HepG2 (cell line): Measurements from ENCODE around the gene GUSB. TPM values are rescaled to one million over a fixed set of nuclear protein-coding genes. Genes with fewer than 3 reads are reported as not detected.

Experiments
- ATAC-seq: fragments of 200-7000 bp; cut with Tn5 transposase; 3 replicates; pipeline ENCODE4 v1.9.1; 2020; ENCODE audit warnings: mild to moderate bottlenecking, moderate library complexity
- BruUV-seq: library from RNA; stranded (reverse); fragments of 400-500 nt; replicated peaks from 2 replicates; lab custom pipeline; 2021; lab: Mats Ljungman, UMichigan
- CTCF ChIA-PET: fragments of 300-600 bp; formaldehyde crosslinking; extraction: SDS; loops from one replicate; lab custom pipeline; 2021; ENCODE audit warnings: low total read pairs, inconsistent platforms, low intra/inter-chr PET ratio; lab: Yijun Ruan, JAX
- POLR2A ChIA-PET: fragments of 350-600 bp; sonication (Branson Sonifier 250); formaldehyde crosslinking; loops from one replicate; lab custom pipeline; 2020; ENCODE audit warnings: antibody characterized with exemption, inconsistent platforms; lab: Yijun Ruan, JAX
- DNase-seq: peaks from one replicate; pipeline ENCODE4 v3.0.0-alpha.2; 2015; ENCODE audit warnings: low spot score
- FAIRE-seq: peaks from 3 replicates; lab custom pipeline; 2011; peaks lifted over from hg19 to GRCh38; lab: Jason Lieb, UNC
- H2AFZ ChIP-seq: one replicate; pipeline ENCODE4 v1.6.1; 2011; ENCODE audit warnings: low read length, inconsistent platforms
- H3K27ac ChIP-seq: fragments of 300-600 bp; 3 replicates; pipeline ENCODE4 v1.8.0; 2011; ENCODE audit warnings: mixed run types, mild to moderate bottlenecking, mixed read lengths, low read length, inconsistent platforms; ENCODE audit not compliant: insufficient read depth; ENCODE audit errors: extremely low read length
- H3K27me3 ChIP-seq, 2 experiments: fragments of 200-600 bp in 1 of 2; 2 replicates in 1 of 2; 3 replicates in 1 of 2; pipeline versions ENCODE4 v1.6.0 to v1.8.0; 2011; ENCODE audit warnings: low read length in 2 of 2, mild to moderate bottlenecking in 2 of 2, moderate library complexity in 2 of 2, inconsistent platforms in 1 of 2; ENCODE audit not compliant: insufficient read depth in 2 of 2, control insufficient read depth in 1 of 2
- H3K36me3 ChIP-seq, 2 experiments: fragments of 200-600 bp in 1 of 2; replicated peaks in 1 of 2; 2 replicates in 1 of 2; 3 replicates in 1 of 2; pipeline versions ENCODE4 v1.5.1 to v1.8.0; 2011; ENCODE audit warnings: low read length in 2 of 2, inconsistent platforms in 1 of 2; ENCODE audit not compliant: insufficient read depth in 2 of 2, control insufficient read depth in 1 of 2
- H3K4me1 ChIP-seq: 2 replicates; pipeline ENCODE4 v1.5.1; 2012; ENCODE audit warnings: low read length, inconsistent platforms; ENCODE audit not compliant: insufficient read depth
- H3K4me2 ChIP-seq: 2 replicates; pipeline ENCODE4 v1.6.0; 2011; ENCODE audit warnings: low read depth, low read length, inconsistent platforms
- H3K4me3 ChIP-seq, 3 experiments: fragments of 200-600 bp in 1 of 3; sonication (generic), shearing (Covaris generic) in 1 of 3; replicated peaks in 1 of 3; 2 replicates each; pipeline ENCODE4 v1.5.1; 2011 to 2016; ENCODE audit warnings: low read length in 3 of 3, inconsistent platforms in 2 of 3, low read depth in 2 of 3, mild to moderate bottlenecking in 2 of 3, control low read depth in 1 of 3, mixed read lengths in 1 of 3; ENCODE audit not compliant: insufficient read depth in 1 of 3
- H3K79me2 ChIP-seq: one replicate; pipeline ENCODE4 v1.6.1; 2011; ENCODE audit warnings: low read length, inconsistent platforms; ENCODE audit not compliant: insufficient read depth
- H3K9ac ChIP-seq: 2 replicates; pipeline ENCODE4 v1.6.0; 2011; ENCODE audit warnings: mild to moderate bottlenecking, low read depth, low read length, inconsistent platforms; ENCODE audit not compliant: insufficient read depth
- H3K9me3 ChIP-seq: 2 replicates; pipeline ENCODE4 v1.5.1; 2012; ENCODE audit warnings: mild to moderate bottlenecking, low read length
- H4K20me1 ChIP-seq: 2 replicates; pipeline ENCODE4 v1.6.0; 2011; ENCODE audit warnings: inconsistent platforms, mild to moderate bottlenecking, low read length, moderate library complexity; ENCODE audit not compliant: insufficient read depth
- CEBPB ChIP-seq: IDR thresholded peaks from 2 replicates; pipeline ENCODE4 v1.6.1; 2011; ENCODE audit warnings: low read depth, low read length, improper control_type of control experiment, borderline replicate concordance
- TFDP2 ChIP-seq: sonication (generic); formaldehyde crosslinking; IDR thresholded peaks from 2 replicates; pipeline ENCODE4 v1.4.0; 2020; ENCODE audit warnings: missing genetic modification reagents
- ZBTB40 ChIP-seq, 2 experiments: fragments of 450-650 bp in 1 of 2; sonication (generic) in 1 of 2; formaldehyde crosslinking in 1 of 2; IDR thresholded peaks; 2 replicates each; pipeline versions ENCODE4 v1.6.1 to v1.8.0; 2016 to 2022; ENCODE audit warnings: antibody characterized with exemption in 1 of 2, mild to moderate bottlenecking in 1 of 2, missing genetic modification reagents in 1 of 2
- WGBS: methylation state at CpG from one replicate; pipeline ENCODE4 v1.1.6; 2017; ENCODE audit warnings: low lambda C conversion rate; 5-methylcytosine and 5-hydroxymethylcytosine counted together
- in situ Hi-C: cut with HindIII; loops from 2 replicates; pipeline ENCODE4 v1.10.0; 2017; ENCODE audit warnings: low pct_unique_long_range_greater_than_20kb; ENCODE audit not compliant: extremely low pct_ligation_motif_present
- intact Hi-C: fragments of 100-400 bp; cut with micrococcal nuclease; formaldehyde crosslinking; loops from one replicate; pipeline ENCODE4 v1.10.0; 2022; ENCODE audit not compliant: unreplicated experiment
- polyA plus RNA-seq, 8 experiments: library from polyadenylated mRNA; depleted of rRNA in 3 of 8; stranded (reverse) in 7 of 8; unstranded in 1 of 8; fragments of >200 nt; fragmentation: Illumina TruSeq in 4 of 8; extraction: Trizol in 4 of 8; gene quantifications; 2 replicates each; pipeline versions ENCODE4 v1.2.1 to v1.2.3, GENCODE V29; 2011 to 2016; ENCODE audit warnings: low read depth in 4 of 8, missing spikeins in 1 of 8, mixed read lengths in 1 of 8; ENCODE audit not compliant: insufficient read depth in 1 of 8
- total RNA-seq, 5 experiments: library from RNA; depleted of rRNA; stranded (reverse); fragments of >200 nt; fragmentation: Illumina TruSeq; extraction: Trizol; gene quantifications; 2 replicates each; pipeline ENCODE4 v1.2.3, GENCODE V29; 2016; ENCODE audit warnings: low read depth in 1 of 5

GUSB gene
- total and polyA plus RNA-seq, 2 of the 13 experiments (the other 11 are each of a cell fraction or from before 2014, with no cell fraction given): 18.8 to 60.0 TPM

GRCh38 chr7:65951837-65952578 is 30.0 kb downstream of the GUSB start:
- in situ Hi-C loops (no loop called here), intact Hi-C loops (no loop called here)
- Histone ChIP-seq H3K4me1 (peaks cover 4% of the 10 kb centered on the region; the same call in 1 of the 2 replicates), H2AFZ (no peak overlapping the region), H3K9me3 (no peaks in the 10 kb centered on the region), H4K20me1 (no peaks in the 10 kb centered on the region), H3K27me3 (no peaks in the 10 kb centered on the region), H3K4me3 (no peak overlapping the region), H3K36me3 (peaks cover 4 to 27% of the 10 kb centered on the region in 2 experiments), H3K27ac (no peak overlapping the region), H3K9ac (no peak overlapping the region), H3K4me2 (no peak overlapping the region), H3K79me2 (no peaks in the 10 kb centered on the region)
- ChIA-PET POLR2A (no interaction called here), CTCF (no interaction called here)
- BruUV-seq: no TSS peak
- no peak for FAIRE-seq
- TF ChIP-seq ZBTB40 (IDR thresholded peaks at IDR 0.05): peak; percentile 77
- peak; percentile 98 for TF ChIP-seq ZBTB40 (CRISPR knock-in tag; IDR thresholded peaks at IDR 0.05)
- no peak for TF ChIP-seq TFDP2 (CRISPR knock-in tag)
- peak; percentile 68; the same call in 1 of the 2 replicates for TF ChIP-seq CEBPB
- ATAC-seq: no peak
- no peak for DNase-seq
- WGBS: 93% methylated on average over 9 of the region's 9 CpGs
